GM23248 (cell line): ENCODE measurements around the gene ADAM8. TPM values are rescaled to one million over a fixed set of nuclear protein-coding genes. Genes with fewer than 3 reads are reported as not detected.

Source experiments
- DNase-seq: peaks from one replicate; pipeline ENCODE4 v3.0.0-alpha.2; 2015
- H2AFZ ChIP-seq: fragments of 200-600 bp; sonication (generic); 2 replicates; pipeline ENCODE4 v1.6.1; 2016; ENCODE audit warnings: antibody characterized with exemption
- H3F3A ChIP-seq: fragments of 200-600 bp; sonication (generic); 2 replicates; pipeline ENCODE4 v1.6.1; 2016; ENCODE audit warnings: mild to moderate bottlenecking, antibody characterized with exemption, mixed run types; ENCODE audit not compliant: insufficient read depth
- H3K27ac ChIP-seq: fragments of 200-600 bp; sonication (generic); 2 replicates; pipeline ENCODE4 v1.5.1; 2016; ENCODE audit warnings: mild to moderate bottlenecking
- H3K27me3 ChIP-seq: fragments of 200-600 bp; sonication (generic); replicated peaks from 2 replicates; pipeline ENCODE4 v1.6.1; 2016; ENCODE audit warnings: mild to moderate bottlenecking; ENCODE audit not compliant: insufficient read depth
- H3K36me3 ChIP-seq: fragments of 200-600 bp; sonication (generic); 2 replicates; pipeline ENCODE4 v1.6.1; 2016; ENCODE audit warnings: low read depth, mild to moderate bottlenecking
- H3K4me1 ChIP-seq: fragments of 200-600 bp; sonication (generic); 2 replicates; pipeline ENCODE4 v1.6.1; 2016; ENCODE audit warnings: mild to moderate bottlenecking; ENCODE audit not compliant: insufficient read depth
- H3K4me2 ChIP-seq: fragments of 200-600 bp; sonication (generic); one replicate; pipeline ENCODE4 v1.6.1; 2016; ENCODE audit warnings: mild to moderate bottlenecking; ENCODE audit not compliant: unreplicated experiment
- H3K4me3 ChIP-seq: fragments of 200-600 bp; sonication (generic); 2 replicates; pipeline ENCODE4 v1.5.1; 2016; ENCODE audit warnings: mild to moderate bottlenecking
- H3K79me2 ChIP-seq: fragments of 200-600 bp; sonication (generic); 2 replicates; pipeline ENCODE4 v1.6.1; 2016; ENCODE audit warnings: mild to moderate bottlenecking; ENCODE audit not compliant: insufficient read depth
- H3K9ac ChIP-seq: fragments of 200-600 bp; sonication (generic); 2 replicates; pipeline ENCODE4 v1.6.1; 2016; ENCODE audit warnings: mild to moderate bottlenecking
- H3K9me2 ChIP-seq: fragments of 200-600 bp; sonication (generic); 2 replicates; pipeline ENCODE4 v1.6.1; 2016; ENCODE audit warnings: mixed run types, mild to moderate bottlenecking, moderate library complexity; ENCODE audit not compliant: insufficient read depth
- H3K9me3 ChIP-seq: fragments of 200-600 bp; sonication (generic); one replicate; pipeline ENCODE4 v1.6.1; 2017; ENCODE audit warnings: low read depth
- H4K20me1 ChIP-seq: fragments of 200-600 bp; sonication (generic); 2 replicates; pipeline ENCODE4 v1.6.0; 2016; ENCODE audit not compliant: insufficient read depth
- EZH2 ChIP-seq: fragments of 200-600 bp; sonication (generic); IDR thresholded peaks from 2 replicates; pipeline ENCODE4 v1.6.1; 2018; ENCODE audit warnings: antibody characterized with exemption, mild to moderate bottlenecking; ENCODE audit not compliant: insufficient read depth, poor library complexity, severe bottlenecking
- EZH2phosphoT487 ChIP-seq: fragments of 200-600 bp; sonication (generic); IDR thresholded peaks from 2 replicates; pipeline ENCODE4 v1.6.1; 2018; ENCODE audit warnings: antibody characterized with exemption, moderate library complexity, mild to moderate bottlenecking, low read depth; ENCODE audit not compliant: insufficient read depth
- WGBS, 2 experiments: methylation state at CpG; one replicate each; pipeline ENCODE4 v1.1.6; 2015 to 2017; ENCODE audit warnings: low lambda C conversion rate in 2 of 2, low coverage in 1 of 2; ENCODE audit errors: missing lambda C conversion rate in 2 of 2; 5-methylcytosine and 5-hydroxymethylcytosine counted together
- in situ Hi-C: fragments of 300-500 bp; cut with MboI; formaldehyde crosslinking; loops from 2 replicates; pipeline ENCODE4 v1.15.0; 2020
- polyA plus RNA-seq: library from polyadenylated mRNA; unstranded; fragments of >200 nt; fragmentation: Nextera tagmentation; extraction: Ambion mirVana; gene quantifications from 2 replicates; pipeline ENCODE4 v1.2.1, GENCODE V29; 2016
- total RNA-seq: library from RNA; depleted of rRNA; stranded (reverse); fragments of >200 nt; shearing (Covaris generic); gene quantifications from 2 replicates; pipeline ENCODE4 v1.2.3, GENCODE V29; 2014

Gene ADAM8
- total and polyA plus RNA-seq, 2 experiments from 2014 or later = 0.76 TPM; not detected in 1

- no peaks in the 10 kb centered on the region for H3K36me3 ChIP-seq
- WGBS, 2 experiments = 32 to 35% methylated on average over 11 of the region's 11 CpGs
- no peaks in the 10 kb centered on the region for H3K9me3 ChIP-seq
- no peaks in the 10 kb centered on the region for H3K79me2 ChIP-seq
- DNase-seq = no peak
- H3K27ac ChIP-seq = no peak overlapping the region
- no peak overlapping the region for H3K4me3 ChIP-seq
- H2AFZ ChIP-seq = no peak overlapping the region
- TF ChIP-seq EZH2 (no peak), EZH2phosphoT487 (no peak)
- peaks cover 64% of the 10 kb centered on the region for H3K27me3 ChIP-seq
- in situ Hi-C loops = no loop called here
- H3K9me2 ChIP-seq = no peaks in the 10 kb centered on the region
- H4K20me1 ChIP-seq = no peaks in the 10 kb centered on the region
- H3K9ac ChIP-seq = no peak overlapping the region
- no peaks in the 10 kb centered on the region for H3F3A ChIP-seq
- H3K4me2 ChIP-seq = no peak overlapping the region
- H3K4me1 ChIP-seq = no peaks in the 10 kb centered on the region
Measured at GRCh38 chr10:133231946-133232574, 44.6 kb downstream of the ADAM8 start.

GRCh38 chr10:133231244-133231945 is 45.3 kb downstream of the ADAM8 start:
- TF ChIP-seq EZH2phosphoT487 (no peak), EZH2 (no peak)
- WGBS, 2 experiments = 13 to 15% methylated on average over 38 to 42 of the region's 44 CpGs
- in situ Hi-C loops = no loop called here
- Histone ChIP-seq H3K4me2 (no peak overlapping the region), H3F3A (no peaks in the 10 kb centered on the region), H3K4me1 (no peaks in the 10 kb centered on the region), H2AFZ (no peak overlapping the region), H3K9ac (no peak overlapping the region), H3K36me3 (no peaks in the 10 kb centered on the region), H3K79me2 (no peaks in the 10 kb centered on the region), H3K9me3 (no peaks in the 10 kb centered on the region), H3K4me3 (no peak overlapping the region), H3K27ac (no peak overlapping the region), H4K20me1 (no peaks in the 10 kb centered on the region), H3K9me2 (no peaks in the 10 kb centered on the region), H3K27me3 (peaks cover 62% of the 10 kb centered on the region)
- DNase-seq = no peak

GRCh38 chr10:133230387-133231195 is 46.1 kb downstream of the ADAM8 start:
- no peaks in the 10 kb centered on the region for H3K4me1 ChIP-seq
- no peak overlapping the region for H3K9ac ChIP-seq
- H3F3A ChIP-seq = no peaks in the 10 kb centered on the region
- peaks cover 62% of the 10 kb centered on the region for H3K27me3 ChIP-seq
- TF ChIP-seq EZH2phosphoT487 (no peak), EZH2 (peak; percentile 80)
- no peaks in the 10 kb centered on the region for H3K36me3 ChIP-seq
- 2 to 7% methylated on average over 25 to 46 of the region's 122 CpGs for WGBS, 2 experiments
- no peak for DNase-seq
- H4K20me1 ChIP-seq = no peaks in the 10 kb centered on the region
- in situ Hi-C loops = no loop called here
- H3K9me3 ChIP-seq = no peaks in the 10 kb centered on the region
- no peak overlapping the region for H3K4me3 ChIP-seq
- no peak overlapping the region for H2AFZ ChIP-seq
- no peaks in the 10 kb centered on the region for H3K9me2 ChIP-seq
- H3K27ac ChIP-seq = no peak overlapping the region
- H3K4me2 ChIP-seq = no peak overlapping the region
- H3K79me2 ChIP-seq = no peaks in the 10 kb centered on the region

GRCh38 chr10:133230044-133230361 is 46.7 kb downstream of the ADAM8 start, which contains the start of gene UTF1:
UTF1 (plus strand) TSS chr10:133230217; CDS start chr10:133230289, 72 bp downstream.
- Histone ChIP-seq H3K36me3 (no peaks in the 10 kb centered on the region), H2AFZ (no peak within 1 kb of the TSS), H3K79me2 (no peaks in the 10 kb centered on the region), H3K27ac (no peak within 1 kb of the TSS), H3K9me3 (no peaks in the 10 kb centered on the region), H3K9ac (no peak within 1 kb of the TSS), H3F3A (no peaks in the 10 kb centered on the region), H3K4me1 (no peaks in the 10 kb centered on the region), H3K4me2 (no peak within 1 kb of the TSS), H3K27me3 (peaks cover 57% of the 10 kb centered on the region), H4K20me1 (no peaks in the 10 kb centered on the region), H3K4me3 (no peak within 1 kb of the TSS), H3K9me2 (no peaks in the 10 kb centered on the region)
- no peak for DNase-seq
- TF ChIP-seq EZH2phosphoT487 (no peak), EZH2 (no peak)
- in situ Hi-C loops = no loop called here
- 5 to 7% methylated on average over 7 to 23 of the region's 49 CpGs for WGBS, 2 experiments
